HEK293T (cell line): Measurements from ENCODE around the gene CDK5.

Source experiments
- ARNT ChIP-seq: fragments of 450-650 bp; IDR thresholded peaks from 2 replicates; pipeline ENCODE4 v1.6.1; 2017; ENCODE audit warnings: mild to moderate bottlenecking
- BHLHE40 ChIP-seq: fragments of 450-650 bp; IDR thresholded peaks from 2 replicates; pipeline ENCODE4 v1.6.1; 2016; ENCODE audit warnings: mild to moderate bottlenecking, moderate library complexity, borderline replicate concordance
- ELF4 ChIP-seq: fragments of 450-650 bp; IDR thresholded peaks from 2 replicates; pipeline ENCODE4 v1.6.1; 2017; ENCODE audit warnings: antibody characterized with exemption
- FOXA1 ChIP-seq: fragments of 450-650 bp; IDR thresholded peaks from 2 replicates; pipeline ENCODE4 v1.6.1; 2016; ENCODE audit warnings: mild to moderate bottlenecking
- FOXK2 ChIP-seq: fragments of 450-650 bp; IDR thresholded peaks from 2 replicates; pipeline ENCODE4 v1.6.1; 2016; ENCODE audit warnings: mild to moderate bottlenecking
- FOXM1 ChIP-seq: fragments of 450-650 bp; IDR thresholded peaks from 2 replicates; pipeline ENCODE4 v1.6.1; 2017; ENCODE audit warnings: mild to moderate bottlenecking, borderline replicate concordance
- HDGF ChIP-seq: fragments of 450-650 bp; IDR thresholded peaks from 2 replicates; pipeline ENCODE4 v1.6.1; 2017; ENCODE audit warnings: antibody characterized with exemption, borderline replicate concordance
- L3MBTL2 ChIP-seq: fragments of 450-650 bp; conservative IDR thresholded peaks from 2 replicates; pipeline ENCODE4 v1.6.1; 2016; ENCODE audit warnings: mild to moderate bottlenecking
- NFRKB ChIP-seq: fragments of 450-650 bp; IDR thresholded peaks from 2 replicates; pipeline ENCODE4 v1.6.1; 2016; ENCODE audit warnings: mild to moderate bottlenecking, moderate library complexity
- SP1 ChIP-seq: fragments of 450-650 bp; IDR thresholded peaks from 2 replicates; pipeline ENCODE4 v1.6.1; 2017
- SUZ12 ChIP-seq: fragments of 450-650 bp; IDR thresholded peaks from 2 replicates; pipeline ENCODE4 v1.6.1; 2016; ENCODE audit warnings: mild to moderate bottlenecking
- TARDBP ChIP-seq: fragments of 450-650 bp; IDR thresholded peaks from 2 replicates; pipeline ENCODE4 v1.6.1; 2016
- ZNF384 ChIP-seq: fragments of 450-650 bp; IDR thresholded peaks from 2 replicates; pipeline ENCODE4 v1.6.1; 2016
- TF ChIP-seq, protein P1 (sequence below): fragments of 450-650 bp; IDR thresholded peaks from 2 replicates; pipeline ENCODE4 v1.6.1; 2016

GRCh38 chr7:151007469-151007898 is 50.2 kb downstream of the CDK5 start:
- TF ChIP-seq ELF4 (no peak), FOXK2 (no peak), SUZ12 (no peak), NFRKB (no peak), HDGF (no peak), SP1 (no peak), TARDBP (no peak), BHLHE40 (no peak), ARNT (no peak), ZNF384 (no peak), L3MBTL2 (no peak), FOXA1 (no peak), FOXM1 (no peak)
- TF ChIP-seq, protein P1, sequence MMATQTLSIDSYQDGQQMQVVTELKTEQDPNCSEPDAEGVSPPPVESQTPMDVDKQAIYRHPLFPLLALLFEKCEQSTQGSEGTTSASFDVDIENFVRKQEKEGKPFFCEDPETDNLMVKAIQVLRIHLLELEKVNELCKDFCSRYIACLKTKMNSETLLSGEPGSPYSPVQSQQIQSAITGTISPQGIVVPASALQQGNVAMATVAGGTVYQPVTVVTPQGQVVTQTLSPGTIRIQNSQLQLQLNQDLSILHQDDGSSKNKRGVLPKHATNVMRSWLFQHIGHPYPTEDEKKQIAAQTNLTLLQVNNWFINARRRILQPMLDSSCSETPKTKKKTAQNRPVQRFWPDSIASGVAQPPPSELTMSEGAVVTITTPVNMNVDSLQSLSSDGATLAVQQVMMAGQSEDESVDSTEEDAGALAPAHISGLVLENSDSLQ: no peak
